H1 (cell line): ENCODE data around the gene CAMK2A. TPM values are rescaled to one million over a fixed set of nuclear protein-coding genes. Genes with fewer than 3 reads are reported as not detected.

Experiments used
- CTCF ChIA-PET: fragments of 300-600 bp; sonication (Branson Sonifier 250); formaldehyde crosslinking; loops from one replicate; lab custom pipeline; 2021; ENCODE audit not compliant: partially characterized antibody; lab: Charles Lee
- POLR2A ChIA-PET: fragments of 300-600 bp; sonication (Branson Sonifier 250); formaldehyde crosslinking; loops from one replicate; lab custom pipeline; 2021; ENCODE audit warnings: inconsistent platforms; ENCODE audit not compliant: partially characterized antibody; lab: Charles Lee
- DNase-seq, 2 experiments: peaks; one replicate each; pipeline versions ENCODE4 v3.0.0 to v3.0.0-alpha.2; 2010 to 2022; ENCODE audit warnings: low spot score in 2 of 2, low read depth in 1 of 2, mixed read lengths in 1 of 2
- FAIRE-seq: peaks from 2 replicates; lab custom pipeline; 2011; peaks lifted over from hg19 to GRCh38; lab: Jason Lieb, UNC
- H2AFZ ChIP-seq: 2 replicates; pipeline ENCODE4 v1.8.1; 2012; ENCODE audit warnings: low read length, inconsistent platforms
- H2AK5ac ChIP-seq: 2 replicates; pipeline ENCODE4 v1.6.1; 2013; ENCODE audit warnings: low read depth, low read length
- H2BK120ac ChIP-seq: replicated peaks from 2 replicates; pipeline ENCODE3; 2013; ENCODE audit warnings: low read depth, low read length, inconsistent platforms
- H2BK12ac ChIP-seq: 2 replicates; pipeline ENCODE4 v1.6.1; 2013; ENCODE audit warnings: low read depth, low read length
- H2BK15ac ChIP-seq: 2 replicates; pipeline ENCODE4 v1.6.1; 2013; ENCODE audit warnings: low read length
- H2BK20ac ChIP-seq: 2 replicates; pipeline ENCODE4 v1.6.1; 2013; ENCODE audit warnings: low read length
- H2BK5ac ChIP-seq: 2 replicates; pipeline ENCODE4 v1.6.1; 2013; ENCODE audit warnings: low read depth, low read length
- H3K14ac ChIP-seq: 2 replicates; pipeline ENCODE4 v1.6.1; 2013; ENCODE audit warnings: inconsistent platforms; ENCODE audit not compliant: insufficient read length
- H3K18ac ChIP-seq: 2 replicates; pipeline ENCODE4 v1.6.1; 2013; ENCODE audit warnings: low read length; ENCODE audit errors: extremely low read depth
- H3K23ac ChIP-seq: 2 replicates; pipeline ENCODE4 v1.6.1; 2013; ENCODE audit warnings: inconsistent platforms; ENCODE audit not compliant: insufficient read length
- H3K23me2 ChIP-seq: 2 replicates; pipeline ENCODE4 v1.6.1; 2013; ENCODE audit warnings: low read depth, low read length
- H3K27ac ChIP-seq: 2 replicates; pipeline ENCODE4 v1.6.1; 2011; ENCODE audit warnings: low read depth, low read length, inconsistent platforms
- H3K27me3 ChIP-seq, 4 experiments: replicated peaks in 1 of 4; 1 replicate in 1 of 4; 2 replicates in 3 of 4; pipeline versions ENCODE4 v1.6.1 to v1.8.1; 2011 to 2013; ENCODE audit warnings: low read length in 3 of 4, mild to moderate bottlenecking in 3 of 4, inconsistent platforms in 2 of 4, mixed read lengths in 2 of 4, moderate library complexity in 1 of 4; ENCODE audit not compliant: control insufficient read depth in 3 of 4, insufficient read depth in 3 of 4; ENCODE audit errors: extremely low read depth in 1 of 4
- H3K36me3 ChIP-seq, 4 experiments: 2 replicates each; pipeline versions ENCODE4 v1.6.1 to v1.8.1; 2011 to 2013; ENCODE audit warnings: mild to moderate bottlenecking in 4 of 4, low read length in 3 of 4, moderate library complexity in 2 of 4, control low read depth in 1 of 4, inconsistent platforms in 1 of 4; ENCODE audit not compliant: insufficient read depth in 4 of 4, control insufficient read depth in 2 of 4
- H3K4ac ChIP-seq: replicated peaks from 2 replicates; pipeline ENCODE3; 2013; ENCODE audit warnings: low read length, low read depth, mixed read lengths, inconsistent platforms; ENCODE audit not compliant: insufficient read length
- H3K4me1 ChIP-seq, 4 experiments: replicated peaks in 1 of 4; 1 replicate in 1 of 4; 2 replicates in 3 of 4; pipeline versions ENCODE4 v1.6.1 to v1.8.1; 2011 to 2013; ENCODE audit warnings: low read length in 3 of 4, inconsistent platforms in 2 of 4, mixed read lengths in 1 of 4; ENCODE audit not compliant: insufficient read depth in 4 of 4, control insufficient read depth in 3 of 4
- H3K4me2 ChIP-seq, 2 experiments: 2 replicates each; pipeline versions ENCODE4 v1.6.1 to v1.8.1; 2011 to 2013; ENCODE audit warnings: low read depth in 2 of 2, low read length in 2 of 2, control low read depth in 1 of 2, inconsistent platforms in 1 of 2, mild to moderate bottlenecking in 1 of 2; ENCODE audit not compliant: insufficient read depth in 1 of 2
- H3K4me3 ChIP-seq, 4 experiments: fragments of 200-600, 300-600 bp in 1 of 4; sonication (generic), shearing (Covaris generic), sonication (Bioruptor Twin) in 1 of 4; 2 replicates each; pipeline versions ENCODE4 v1.5.1 to v1.8.1; 2011 to 2016; ENCODE audit warnings: low read length in 4 of 4, low read depth in 3 of 4, control low read depth in 2 of 4, inconsistent platforms in 2 of 4, mild to moderate bottlenecking in 2 of 4, mixed read lengths in 1 of 4, moderate library complexity in 1 of 4; ENCODE audit not compliant: insufficient read depth in 2 of 4; ENCODE audit errors: extremely low read depth in 1 of 4
- H3K56ac ChIP-seq: replicated peaks from 2 replicates; pipeline ENCODE3; 2013; ENCODE audit warnings: low read depth, mild to moderate bottlenecking, mixed read lengths, low read length, inconsistent platforms; ENCODE audit not compliant: insufficient read length
- H3K79me1 ChIP-seq: 2 replicates; pipeline ENCODE4 v1.6.1; 2013; ENCODE audit warnings: low read depth, low read length, control low read depth
- H3K79me2 ChIP-seq, 2 experiments: 2 replicates each; pipeline versions ENCODE4 v1.6.1 to v1.8.1; 2012 to 2013; ENCODE audit warnings: low read length in 2 of 2, mild to moderate bottlenecking in 2 of 2, inconsistent platforms in 1 of 2; ENCODE audit not compliant: insufficient read depth in 2 of 2, control insufficient read depth in 1 of 2
- H3K9ac ChIP-seq, 4 experiments: replicated peaks in 1 of 4; 1 replicate in 1 of 4; 2 replicates in 3 of 4; pipeline versions ENCODE4 v1.6.1 to v1.8.1; 2011 to 2013; ENCODE audit warnings: low read depth in 3 of 4, low read length in 3 of 4, control low read depth in 2 of 4, mild to moderate bottlenecking in 2 of 4, moderate library complexity in 2 of 4, inconsistent platforms in 1 of 4; ENCODE audit errors: extremely low read depth in 1 of 4
- H3K9me3 ChIP-seq, 2 experiments: 2 replicates each; pipeline versions ENCODE4 v1.6.1 to v1.8.1; 2012 to 2013; ENCODE audit warnings: mild to moderate bottlenecking in 2 of 2, moderate library complexity in 2 of 2, control low read depth in 1 of 2, inconsistent platforms in 1 of 2, low read depth in 1 of 2, low read length in 1 of 2, mixed read lengths in 1 of 2; ENCODE audit not compliant: insufficient read depth in 2 of 2
- H4K20me1 ChIP-seq, 2 experiments: replicated peaks in 1 of 2; 2 replicates each; pipeline versions ENCODE3 to v1.8.1; 2011 to 2013; ENCODE audit warnings: inconsistent platforms in 2 of 2, low read length in 2 of 2, mild to moderate bottlenecking in 1 of 2; ENCODE audit not compliant: insufficient read depth in 2 of 2, control insufficient read depth in 1 of 2
- H4K5ac ChIP-seq: 2 replicates; pipeline ENCODE4 v1.6.1; 2013; ENCODE audit warnings: low read length, low read depth, mixed read lengths, inconsistent platforms; ENCODE audit not compliant: insufficient read length
- H4K8ac ChIP-seq: 2 replicates; pipeline ENCODE4 v1.8.0; 2013; ENCODE audit warnings: mild to moderate bottlenecking, moderate library complexity, low read length, inconsistent platforms; ENCODE audit not compliant: insufficient read depth; ENCODE audit errors: extremely low read depth
- H4K91ac ChIP-seq: replicated peaks from 2 replicates; pipeline ENCODE3; 2013; ENCODE audit warnings: low read length, mixed read lengths, inconsistent platforms; ENCODE audit not compliant: insufficient read length
- CBX5 ChIP-seq: fragments of 300-800, 300-1000 bp; sonication (generic); IDR thresholded peaks from 2 replicates; pipeline ENCODE4 v1.7.1; 2016; ENCODE audit warnings: antibody characterized with exemption, low read length, low read depth
- CEBPB ChIP-seq: IDR thresholded peaks from 2 replicates; pipeline ENCODE4 v1.6.1; 2012; ENCODE audit warnings: low read depth, low read length
- CTCF ChIP-seq, 3 experiments: IDR thresholded peaks; 1 replicate in 2 of 3; 2 replicates in 1 of 3; pipeline versions ENCODE4 v1.5.1 to v1.6.1; 2011; ENCODE audit warnings: low read length in 3 of 3, mild to moderate bottlenecking in 3 of 3, inconsistent platforms in 2 of 3, low read depth in 1 of 3, moderate library complexity in 1 of 3; ENCODE audit not compliant: insufficient read depth in 1 of 3; ENCODE audit errors: control extremely low read depth in 1 of 3
- JUND ChIP-seq: IDR thresholded peaks from 2 replicates; pipeline ENCODE4 v1.6.1; 2011; ENCODE audit warnings: mild to moderate bottlenecking, improper control_type of control experiment, low read length
- SRF ChIP-seq: IDR thresholded peaks from 2 replicates; pipeline ENCODE4 v1.6.1; 2011; ENCODE audit warnings: mild to moderate bottlenecking, low read depth, low read length, moderate library complexity
- TCF12 ChIP-seq: IDR thresholded peaks from 2 replicates; pipeline ENCODE4 v1.6.1; 2011; ENCODE audit warnings: low read depth, mild to moderate bottlenecking, low read length
- TEAD4 ChIP-seq: IDR thresholded peaks from 2 replicates; pipeline ENCODE4 v1.6.1; 2012; ENCODE audit warnings: low read depth, low read length, inconsistent platforms, mixed read lengths
- polyA plus RNA-seq, 7 experiments: library from polyadenylated mRNA; depleted of rRNA in 3 of 7; stranded (reverse) in 5 of 7; unstranded in 2 of 7; fragments of >200 nt in 5 of 7; fragments of 200-250 nt in 2 of 7; gene quantifications; 1 replicate in 5 of 7; 2 replicates in 1 of 7; 4 replicates in 1 of 7; pipeline versions ENCODE4 v1.2.1 to v1.2.3, GENCODE V29; 2011 to 2013; ENCODE audit warnings: missing spikeins in 2 of 7, mixed read lengths in 2 of 7
- total RNA-seq: library from RNA; stranded (reverse); fragmentation: NEBNext Ultra II Directional; extraction: Animal tissue kit (Norgen Biotek cat#: 25700); gene quantifications from 2 replicates; pipeline ENCODE4 v1.2.1, GENCODE V29; 2021

Gene CAMK2A
- total and polyA plus RNA-seq, 2 of the 8 experiments (the other 6 are each of a cell fraction or from before 2014, with no cell fraction given) = 0.20 to 0.28 TPM

- Histone ChIP-seq H2BK15ac (no peak overlapping the region), H3K14ac (no peak overlapping the region), H3K79me2 (no peaks in the 10 kb centered on the region), H2BK5ac (no peak overlapping the region), H2AK5ac (no peak overlapping the region), H3K4me2 (no peak overlapping the region), H4K20me1 (no peaks in the 10 kb centered on the region), H4K91ac (no peak overlapping the region), H2BK20ac (no peak overlapping the region), H3K36me3 (no peaks in the 10 kb centered on the region), H4K8ac (no peak overlapping the region), H3K79me1 (no peaks in the 10 kb centered on the region), H3K9ac (no peak overlapping the region), H2AFZ (no peak overlapping the region), H3K9me3 (no peaks in the 10 kb centered on the region), H3K4me1 (peaks cover 0 to 6% (median 1%) of the 10 kb centered on the region in 4 experiments; a peak in 4 of 7 replicates), H3K23me2 (no peaks in the 10 kb centered on the region), H4K5ac (no peak overlapping the region), H3K27me3 (no peaks in the 10 kb centered on the region), H2BK12ac (no peak overlapping the region), H3K27ac (no peak overlapping the region), H3K4me3 (no peak overlapping the region), H3K23ac (no peak overlapping the region), H3K18ac (no peak overlapping the region), H2BK120ac (no peak overlapping the region), H3K56ac (no peak overlapping the region), H3K4ac (no peak overlapping the region)
- ChIA-PET CTCF (interaction anchor here (0.7 to 2.8 kb wide), 4 partner anchors 13 to 35 kb away, joined by 4 to 7 read pairs (median 6); no protein-coding TSS in a partner anchor), POLR2A (no interaction called here)
- DNase-seq (no peak), FAIRE-seq (no peak)
- TF ChIP-seq TEAD4 = no peak
- TF ChIP-seq TCF12 = no peak
- TF ChIP-seq CTCF (IDR thresholded peaks at IDR 0.05; ENCODE audit: control extremely low read depth in 1 of 3, insufficient read depth in 1 of 3, low read depth in 1 of 3, low read length in 3 of 3) = no peak
- TF ChIP-seq SRF = no peak
- no peak for TF ChIP-seq CBX5
- no peak for TF ChIP-seq CEBPB
- no peak for TF ChIP-seq JUND
Observed at GRCh38 chr5:150322202-150322601, 32.6 kb upstream of the CAMK2A start.
